Daoy (cell line): Measurements from ENCODE around the gene ZNF768. TPM values are rescaled to one million over a fixed set of nuclear protein-coding genes. Genes with fewer than 3 reads are reported as not detected.
A peak's percentile ranks its signal among the peaks of the same experiment; 100 is the strongest.
"Not testable (repeated sequence)": the region's sequence is repeated elsewhere in the genome, so short reads cannot be mapped to it uniquely, and the experiment has no call there.

Experiments used
- DNase-seq: peaks from one replicate; pipeline ENCODE4 v3.0.0-alpha.2; 2015; ENCODE audit warnings: low read depth
- total RNA-seq: library from RNA; depleted of rRNA; stranded (reverse); fragments of >200 nt; shearing (Covaris generic); gene quantifications from 2 replicates; pipeline ENCODE4 v1.2.3, GENCODE V29; 2014

ZNF768 gene
- total RNA-seq, 1 experiment from 2014 or later: 19.2 TPM

DNA sequence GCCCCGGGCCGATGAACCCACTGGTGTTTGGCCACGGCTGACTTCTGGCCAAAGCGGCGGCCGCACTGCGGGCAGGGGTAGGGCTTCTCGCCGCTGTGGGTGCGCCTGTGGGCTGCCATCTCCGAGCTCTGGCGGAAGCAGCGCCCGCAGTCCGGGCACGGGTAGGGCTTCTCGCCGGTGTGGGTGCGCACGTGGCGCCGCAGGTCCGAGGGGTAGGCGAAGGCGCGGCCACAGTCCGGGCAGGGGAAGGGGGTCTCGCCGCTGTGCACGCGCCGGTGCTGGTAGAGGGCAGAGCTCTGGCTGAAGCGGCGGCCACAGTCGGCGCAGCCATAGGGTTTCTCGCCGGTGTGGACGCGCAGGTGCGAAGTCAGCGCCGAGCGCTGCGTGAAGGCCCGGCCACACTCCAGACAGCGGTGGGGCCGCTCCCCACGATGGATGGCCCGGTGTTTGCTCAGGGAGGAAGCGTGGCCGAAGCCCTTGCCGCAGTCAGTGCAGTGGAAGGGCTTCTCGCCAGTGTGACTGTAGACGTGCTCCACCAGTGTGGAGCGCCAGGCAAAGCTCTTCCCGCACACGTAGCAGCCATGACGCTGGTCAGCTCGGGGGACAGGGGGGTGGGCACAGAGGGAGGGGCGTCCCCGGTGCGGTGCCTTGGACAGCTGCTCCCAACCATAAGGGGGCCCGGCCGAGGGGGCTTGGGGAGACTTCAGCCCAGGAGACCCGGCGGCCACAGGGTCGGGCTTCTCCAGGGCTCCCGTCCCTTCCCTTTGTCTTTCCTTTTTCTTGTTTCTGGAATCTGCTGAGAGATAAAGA, 29.2 kb upstream of the ZNF768 start:
- no peak for DNase-seq

DNA sequence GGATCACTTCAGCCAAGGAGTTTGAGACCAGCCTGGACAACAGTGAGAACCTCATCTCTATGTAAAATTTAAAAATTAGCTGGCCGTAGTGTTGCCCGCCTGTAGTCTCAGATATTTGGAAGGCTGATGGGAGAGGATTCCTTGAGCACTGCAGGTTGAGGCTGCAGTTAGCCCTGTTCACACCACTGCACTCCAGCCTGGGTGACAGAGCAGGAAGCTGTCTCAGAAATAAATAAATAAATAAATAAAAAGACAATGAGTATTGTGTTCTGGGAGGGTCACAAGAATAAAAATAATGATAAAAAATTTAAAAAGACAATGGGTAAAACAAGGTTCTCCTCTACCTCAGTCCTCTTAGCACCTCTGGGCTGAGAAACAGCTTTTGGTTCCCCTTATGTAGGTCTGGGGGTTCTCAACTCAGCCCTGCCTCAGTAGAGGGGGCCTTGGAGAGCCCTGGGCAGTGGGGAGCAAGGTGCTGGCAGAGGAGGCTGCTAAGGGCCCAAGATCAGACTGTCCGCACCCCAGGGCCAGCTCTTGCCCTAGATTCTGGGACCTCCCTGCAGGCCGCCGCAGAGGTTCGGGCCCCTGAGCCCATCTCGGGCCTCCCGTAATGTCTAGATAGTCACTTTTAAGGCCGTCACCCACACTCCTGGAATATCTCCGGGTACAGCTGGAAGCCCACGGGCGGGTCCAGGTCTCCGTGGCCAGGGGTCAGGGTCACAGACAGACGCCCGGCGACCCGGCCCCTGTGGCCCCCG, 28.4 kb upstream of the ZNF768 start:
- DNase-seq: no peak

DNA sequence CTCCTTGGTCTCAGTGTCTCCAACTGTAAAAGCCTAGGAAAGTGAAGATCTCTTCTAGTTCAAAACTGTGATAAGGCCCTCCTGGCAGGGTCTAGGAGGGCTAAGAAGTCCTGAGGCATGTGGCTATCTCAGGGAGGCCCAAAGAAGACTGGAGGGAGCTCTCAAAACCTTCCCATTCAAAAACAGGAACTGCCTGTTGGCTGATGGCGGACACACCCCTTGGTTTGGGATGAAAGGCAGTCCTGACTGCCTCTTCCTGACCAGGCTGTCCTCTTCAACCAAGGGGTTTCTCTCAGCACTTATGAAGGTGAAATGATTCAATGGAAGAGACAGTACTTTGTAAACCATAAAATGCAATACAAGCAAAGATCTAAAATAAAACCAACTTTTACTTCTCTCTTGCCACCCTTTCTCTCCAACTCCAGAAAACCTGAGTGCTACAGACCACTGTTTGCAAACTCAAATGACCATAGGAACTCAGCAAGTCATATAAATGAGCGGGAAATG, 27.1 kb upstream of the ZNF768 start:
- no peak for DNase-seq

DNA sequence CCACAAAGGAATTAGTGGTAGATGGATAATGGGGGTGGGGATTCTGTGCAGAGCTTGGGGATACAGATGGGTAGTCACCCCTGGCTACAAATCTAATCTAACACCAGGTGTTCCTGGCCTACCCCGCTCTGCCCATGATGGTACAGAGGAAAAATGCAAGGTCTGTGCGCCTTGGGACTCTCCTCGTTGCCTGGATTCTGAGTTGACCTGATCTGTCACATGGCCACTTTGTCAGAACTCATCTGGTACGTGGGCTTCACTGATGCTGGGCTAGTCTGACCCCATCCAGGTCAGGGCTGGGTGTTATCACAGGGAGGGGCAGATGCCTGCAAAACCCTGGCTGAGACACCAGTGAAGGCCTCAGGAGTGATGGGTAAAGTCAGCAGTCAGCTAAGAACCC, 26.6 kb upstream of the ZNF768 start:
- no peak for DNase-seq

DNA sequence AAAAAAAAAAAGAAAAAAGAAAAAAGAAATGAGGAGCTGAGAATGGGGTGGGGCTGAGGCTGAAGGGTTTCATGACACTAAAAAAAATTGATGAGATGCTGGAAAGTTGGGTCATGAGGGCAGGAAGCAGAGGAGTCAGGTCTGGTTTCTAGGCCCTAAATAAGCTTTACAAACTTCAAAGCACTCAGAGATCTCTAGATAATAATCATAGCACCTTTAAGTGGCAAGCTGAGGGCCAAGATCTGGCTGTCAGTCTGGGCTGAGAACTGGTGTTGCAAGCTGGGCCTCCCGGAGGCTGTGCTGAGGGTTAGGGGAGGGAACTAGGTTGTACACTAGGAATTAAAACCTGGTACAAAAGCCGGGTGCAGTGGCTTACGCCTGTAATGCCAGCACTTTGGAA, 25.4 kb upstream of the ZNF768 start:
- DNase-seq: no peak

DNA sequence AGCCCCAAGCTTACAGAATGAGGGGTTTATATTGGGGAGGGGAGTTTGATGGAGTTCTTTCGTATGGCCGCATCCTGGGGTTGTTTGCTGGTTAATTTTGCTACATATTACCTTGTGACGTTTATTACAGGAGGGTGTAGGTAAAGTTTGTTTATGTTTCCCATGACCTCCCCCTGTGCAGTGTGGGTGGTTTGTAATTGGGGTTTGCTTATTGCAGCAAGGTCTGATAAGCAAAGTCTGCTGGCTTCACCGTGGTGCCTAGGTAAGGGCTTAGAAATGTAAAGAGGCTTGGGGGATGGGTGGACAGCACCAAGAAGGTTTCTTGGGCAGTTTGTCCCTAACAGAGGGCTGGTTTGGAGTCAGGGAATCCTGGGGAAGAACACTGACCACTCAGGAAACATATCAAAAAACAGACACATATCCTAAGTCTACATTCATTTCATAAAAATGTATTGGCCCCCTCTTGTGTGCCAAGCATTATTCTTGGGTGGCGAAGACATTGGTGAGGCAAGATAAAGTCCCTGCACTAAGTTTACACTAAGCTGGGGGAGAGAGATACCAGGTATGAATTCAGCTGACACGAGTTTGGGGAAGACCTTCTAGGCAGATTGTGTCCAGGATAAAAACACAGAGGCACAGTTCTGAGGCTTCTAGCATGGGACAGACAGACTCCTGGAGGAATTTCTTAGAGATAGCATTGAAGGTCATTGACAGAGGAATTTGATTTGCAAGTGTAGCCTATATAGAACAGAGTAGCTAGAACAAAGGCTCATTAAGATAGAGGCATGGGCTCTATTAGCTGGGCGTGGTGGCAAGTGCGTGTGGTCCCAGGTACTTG, 22.3 kb upstream of the ZNF768 start:
- no peak for DNase-seq

DNA sequence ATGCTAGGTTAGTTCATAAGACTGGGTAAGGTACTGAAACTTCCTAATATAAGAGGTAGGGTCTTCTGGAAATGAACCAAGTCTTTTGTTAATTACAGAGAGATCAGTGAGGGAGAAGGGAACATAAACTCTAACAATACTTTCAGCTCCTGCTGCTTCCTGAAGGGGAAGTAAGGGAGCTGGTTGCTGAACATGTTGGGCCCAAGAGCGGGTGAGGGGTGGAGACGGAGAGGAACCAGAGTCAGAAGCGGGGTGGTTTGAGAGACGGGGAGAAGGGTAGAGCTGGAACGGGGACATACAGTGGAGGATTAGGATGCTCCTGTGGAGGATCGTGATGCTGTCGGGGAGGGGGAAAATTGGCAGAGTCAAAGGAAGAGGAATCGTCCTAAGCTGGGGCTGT, 19.7 kb upstream of the ZNF768 start:
- no peak for DNase-seq

DNA sequence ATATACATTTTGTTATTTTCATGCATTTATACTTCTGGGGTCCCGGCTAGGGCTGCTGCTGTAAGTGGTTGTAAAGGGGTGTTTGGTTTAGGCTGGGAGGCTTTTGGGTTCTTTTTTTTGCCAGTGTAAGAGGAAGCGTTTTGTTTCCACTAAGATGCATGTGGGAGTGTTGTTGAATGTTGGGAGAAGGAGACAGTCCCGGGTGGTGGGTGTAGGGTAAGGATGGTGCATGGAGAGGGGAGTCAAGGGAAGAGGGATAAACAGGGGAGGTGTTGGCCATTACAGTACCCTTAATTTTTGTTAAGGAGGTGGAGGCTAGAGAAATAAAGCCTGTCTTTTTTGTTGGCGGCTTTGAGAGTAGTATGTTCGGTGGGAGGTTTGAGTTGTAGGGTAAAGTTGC, 16.7 kb upstream of the ZNF768 start:
- DNase-seq: no peak

DNA sequence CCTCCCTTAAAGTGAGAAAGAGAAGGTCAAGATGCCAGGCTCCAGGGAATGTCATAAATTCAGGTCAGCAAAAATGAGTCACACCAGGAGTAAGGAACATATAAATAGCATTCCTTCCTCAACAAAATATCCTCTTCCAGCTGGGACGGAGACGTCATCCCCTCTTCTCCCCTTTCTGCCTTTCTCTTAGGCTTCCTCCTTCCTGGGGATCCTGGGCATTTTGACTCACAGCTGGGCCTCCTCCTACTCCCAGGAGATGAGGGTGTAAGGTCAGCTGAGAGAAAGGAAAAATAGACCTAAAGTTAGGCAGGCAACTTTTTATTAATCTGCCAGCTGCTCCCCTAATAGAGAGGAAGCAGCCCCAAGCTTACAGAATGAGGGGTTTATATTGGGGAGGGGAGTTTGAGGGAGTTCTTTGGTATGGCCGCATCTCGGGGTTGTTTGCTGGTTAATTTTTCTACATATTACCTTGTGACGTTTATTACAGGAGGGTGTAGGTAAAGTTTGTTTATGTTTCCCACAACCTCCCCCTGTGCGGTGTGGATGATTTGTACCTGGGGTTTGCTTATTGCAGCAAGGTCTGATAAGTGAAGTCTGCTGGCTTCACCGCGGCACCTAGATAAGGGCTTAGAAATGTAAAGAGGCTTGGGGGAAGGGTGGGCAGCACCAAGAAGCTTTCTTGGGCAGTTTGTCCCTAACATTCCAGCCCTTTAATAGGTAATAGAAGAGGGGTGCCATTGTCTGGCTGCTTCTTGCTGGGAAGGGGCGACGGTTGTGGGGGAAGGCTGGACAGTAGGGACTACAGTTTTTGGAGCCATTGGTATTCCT, 15.3 kb upstream of the ZNF768 start:
- DNase-seq: peak; percentile 46

DNA sequence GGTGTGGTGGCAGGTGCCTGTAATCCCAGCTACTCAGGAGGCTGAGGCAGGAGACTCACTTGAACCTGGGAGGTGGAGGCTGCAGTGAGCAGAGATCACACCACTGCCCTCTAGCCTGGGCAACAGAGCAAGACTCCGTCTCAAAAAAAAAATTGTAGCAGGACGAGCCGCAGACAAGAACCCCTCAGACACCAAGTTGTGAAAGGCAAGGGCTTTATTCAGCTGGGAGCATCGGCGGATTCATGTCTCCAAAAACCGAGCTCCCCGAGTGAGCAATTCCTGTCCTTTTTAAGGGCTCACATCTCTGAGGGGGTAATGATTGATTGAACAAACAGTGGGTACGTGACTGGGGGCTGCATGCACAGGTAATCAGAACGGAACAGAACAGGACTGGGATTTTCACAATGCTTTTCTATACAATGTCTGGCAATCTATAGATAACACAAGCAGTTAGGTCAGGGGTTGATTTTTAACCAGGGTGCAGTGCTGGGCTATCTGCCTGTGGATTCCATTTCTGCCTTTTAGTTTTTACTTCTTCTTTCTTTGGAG, 14.6 kb upstream of the ZNF768 start:
- not testable (repeated sequence) for DNase-seq

DNA sequence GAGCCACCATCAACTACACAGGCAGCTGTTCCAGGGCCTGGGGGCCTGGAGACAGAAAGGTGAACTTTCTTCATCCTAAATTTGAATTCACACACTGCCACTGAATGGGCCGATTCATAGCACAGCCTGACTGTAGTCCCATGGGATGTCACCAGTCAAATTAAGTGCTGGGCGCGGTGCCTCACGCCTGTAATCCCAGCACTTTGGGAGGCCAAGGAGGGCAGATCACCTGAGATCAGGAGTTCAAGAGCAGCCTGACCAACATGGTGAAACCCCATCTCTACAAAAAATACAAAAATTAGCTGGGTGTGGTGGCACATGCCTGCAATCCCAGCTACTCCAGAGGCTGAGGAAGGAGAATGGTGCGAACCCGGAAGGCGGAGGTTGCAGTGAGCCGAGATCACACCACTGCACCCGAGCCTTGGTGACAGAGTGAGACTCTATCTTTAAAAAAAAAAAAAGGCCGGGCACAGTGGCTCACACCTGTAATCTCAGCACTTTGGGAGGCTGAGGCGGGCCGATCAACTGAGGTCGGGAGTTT, 13.7 kb upstream of the ZNF768 start:
- DNase-seq: not testable (repeated sequence)

DNA sequence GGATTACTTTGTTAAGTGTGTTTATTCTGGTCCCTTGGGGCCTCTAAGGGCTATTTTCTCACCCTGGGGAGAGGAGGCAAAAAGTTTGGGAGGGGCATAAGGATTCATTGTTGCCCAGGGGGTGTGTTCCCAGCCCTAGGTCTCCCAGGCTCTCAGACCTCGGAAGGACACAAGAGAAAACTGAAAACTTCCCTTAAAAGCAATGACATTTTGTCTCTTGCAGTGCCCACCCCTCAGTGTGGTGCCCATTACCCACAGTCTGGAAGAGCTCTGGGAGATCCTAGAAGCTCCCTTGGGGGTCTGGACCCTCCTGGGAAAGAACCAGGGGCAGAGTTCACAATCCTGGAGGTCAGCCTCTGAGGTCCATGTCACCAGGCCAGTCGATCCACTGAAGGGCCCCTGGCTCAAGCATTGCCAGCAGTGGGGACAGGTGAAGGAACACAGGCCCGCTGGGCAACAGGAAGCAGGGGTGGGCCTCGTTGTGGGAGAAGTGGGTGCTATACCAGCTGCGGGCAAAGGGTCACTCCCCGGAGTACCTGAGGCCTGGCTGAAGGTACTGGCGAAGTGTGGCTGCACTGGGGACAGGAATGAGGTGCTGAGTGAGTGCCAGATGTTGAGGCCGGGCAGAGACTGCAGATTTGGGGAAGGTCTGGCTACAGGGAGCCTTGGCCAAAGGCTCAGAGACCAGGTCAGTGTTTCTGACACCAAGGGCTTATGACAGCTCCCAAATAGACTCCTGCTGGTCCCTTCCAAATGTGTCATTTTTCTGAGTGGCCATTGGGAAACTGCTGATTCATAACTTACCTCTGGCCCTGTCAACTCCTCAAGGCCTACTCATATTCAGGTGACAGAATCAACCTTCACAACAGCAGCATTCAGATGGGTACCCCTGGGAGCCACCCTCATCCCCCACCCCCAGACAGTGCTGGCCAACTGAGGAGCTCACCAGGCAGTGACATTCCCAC, 12.9 kb upstream of the ZNF768 start:
- no peak for DNase-seq

DNA sequence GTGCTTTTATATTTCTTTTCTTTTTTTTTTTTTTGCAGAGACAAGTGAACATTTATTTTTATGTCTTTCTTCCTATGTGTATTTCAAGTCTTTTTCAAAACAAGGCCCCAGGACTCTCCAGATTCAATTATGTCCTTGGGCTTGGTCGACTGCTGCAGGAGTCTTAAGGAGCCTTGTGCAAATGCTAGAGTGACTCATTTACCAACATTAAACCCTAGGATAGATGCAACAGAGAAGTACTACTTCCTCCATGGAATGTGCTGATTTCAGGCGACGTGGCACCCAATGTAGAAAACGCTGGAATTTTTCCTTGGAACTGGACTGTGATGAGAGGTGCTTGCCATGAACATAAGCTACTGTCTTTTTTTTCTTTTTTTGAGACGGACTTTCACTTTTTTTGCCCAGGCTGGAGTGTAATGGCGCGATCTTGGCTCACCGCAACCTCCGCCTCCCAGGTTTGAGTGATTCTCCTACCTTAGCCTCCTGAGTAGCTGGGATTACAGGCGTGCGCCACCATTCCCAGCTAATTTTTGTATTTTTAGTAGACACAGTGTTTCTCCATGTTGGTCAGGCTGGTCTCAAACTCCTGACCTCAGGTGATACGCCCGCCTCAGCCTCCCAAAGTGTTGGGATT, 10.1 kb upstream of the ZNF768 start:
- not testable (repeated sequence) for DNase-seq

DNA sequence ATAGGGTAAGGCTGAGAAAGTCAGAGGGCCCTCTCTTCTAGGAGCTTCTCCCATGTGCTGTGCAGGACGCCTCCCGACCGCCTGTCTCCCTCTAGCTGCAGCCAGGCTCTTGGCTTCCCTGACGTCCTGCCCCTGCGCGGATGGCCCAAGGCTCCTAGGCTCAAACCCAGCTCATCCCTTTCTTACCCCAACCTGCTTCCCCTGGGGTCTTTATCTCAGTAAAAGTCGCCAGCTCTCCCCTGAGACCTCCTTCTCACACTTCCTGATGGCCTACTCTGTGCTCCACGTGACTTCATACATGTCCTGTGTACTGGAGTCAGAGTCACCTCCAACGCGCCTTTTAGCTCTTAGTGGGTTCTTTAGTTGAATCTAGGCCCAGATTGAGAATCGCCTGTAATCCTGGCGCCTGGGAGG, 9.4 kb upstream of the ZNF768 start:
- DNase-seq: peak; percentile 57

DNA sequence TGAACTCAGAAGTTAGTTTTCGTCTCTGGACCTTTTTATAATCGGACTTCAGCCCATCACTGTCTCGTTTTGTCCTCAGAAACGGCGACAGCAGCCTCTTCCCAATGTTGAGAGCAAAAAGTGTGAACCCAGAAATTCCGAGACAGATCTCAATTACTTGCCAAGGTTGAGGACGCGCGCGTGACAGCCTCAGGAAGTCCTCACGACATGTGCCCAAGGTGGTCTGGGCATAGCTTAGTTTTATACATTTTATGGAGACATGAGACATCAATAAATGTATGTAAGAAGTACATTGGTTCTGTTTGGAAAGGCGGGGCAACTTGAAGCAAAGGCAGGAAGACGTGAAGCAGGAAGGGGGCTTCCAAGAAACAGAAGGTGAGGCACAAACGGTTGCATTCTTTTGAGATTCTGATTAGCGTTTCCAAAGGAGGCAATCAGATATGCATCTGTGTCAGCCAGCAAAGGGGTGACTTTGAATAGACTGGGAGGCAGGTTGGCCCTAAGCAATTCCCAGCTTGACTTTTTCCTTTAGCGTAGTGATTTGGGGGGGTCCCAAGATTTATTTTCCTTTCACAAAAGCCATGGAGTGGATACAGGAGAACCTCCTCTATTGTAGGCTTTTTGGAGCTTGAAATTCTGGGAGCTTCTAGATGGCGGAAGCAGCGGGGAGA, 8.9 kb upstream of the ZNF768 start:
- peak; percentile 31 for DNase-seq

DNA sequence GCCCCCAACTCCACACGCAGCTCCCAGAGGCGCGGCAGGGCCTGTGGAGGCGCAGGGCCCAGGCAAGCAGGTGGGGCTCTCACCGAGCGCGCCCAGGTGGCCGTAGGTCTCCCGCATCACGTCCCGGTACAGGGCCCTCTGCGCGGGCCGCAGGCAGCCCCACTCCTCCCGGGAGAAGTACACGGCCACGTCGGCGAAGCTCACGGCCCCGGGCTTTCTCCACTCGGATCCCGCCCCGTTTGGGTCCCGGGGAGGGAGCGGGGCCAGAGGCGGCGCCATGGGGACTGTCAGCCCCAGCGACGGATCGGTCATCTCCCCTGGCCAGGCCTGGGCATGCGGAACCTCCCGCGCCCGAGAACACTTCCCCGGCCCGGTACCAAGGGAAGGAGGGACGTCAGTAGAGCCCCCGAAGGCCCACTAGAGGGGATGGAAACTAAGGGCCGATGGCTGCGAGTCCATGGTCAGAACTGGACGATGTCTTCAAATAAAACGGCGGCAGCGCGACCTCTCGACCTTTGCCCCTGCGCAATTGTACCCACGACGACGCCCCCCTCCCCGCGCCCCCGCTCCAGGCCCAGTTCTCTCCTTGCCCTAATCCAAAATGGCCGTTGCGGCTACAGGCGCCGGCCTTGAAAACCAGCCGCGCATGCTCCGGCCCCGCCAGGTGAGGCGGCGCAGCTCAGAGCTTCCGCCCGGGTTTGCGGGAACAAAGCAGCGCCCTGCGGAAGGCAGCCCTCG, 8.2 kb upstream of the ZNF768 start, which contains the start of gene ZNF747:
Gene ZNF747 (minus strand): TSS at position 491 of the 738 bp plus-strand sequence. CDS start 179 bp downstream, at position 312.
- peak; percentile 86 for DNase-seq

DNA sequence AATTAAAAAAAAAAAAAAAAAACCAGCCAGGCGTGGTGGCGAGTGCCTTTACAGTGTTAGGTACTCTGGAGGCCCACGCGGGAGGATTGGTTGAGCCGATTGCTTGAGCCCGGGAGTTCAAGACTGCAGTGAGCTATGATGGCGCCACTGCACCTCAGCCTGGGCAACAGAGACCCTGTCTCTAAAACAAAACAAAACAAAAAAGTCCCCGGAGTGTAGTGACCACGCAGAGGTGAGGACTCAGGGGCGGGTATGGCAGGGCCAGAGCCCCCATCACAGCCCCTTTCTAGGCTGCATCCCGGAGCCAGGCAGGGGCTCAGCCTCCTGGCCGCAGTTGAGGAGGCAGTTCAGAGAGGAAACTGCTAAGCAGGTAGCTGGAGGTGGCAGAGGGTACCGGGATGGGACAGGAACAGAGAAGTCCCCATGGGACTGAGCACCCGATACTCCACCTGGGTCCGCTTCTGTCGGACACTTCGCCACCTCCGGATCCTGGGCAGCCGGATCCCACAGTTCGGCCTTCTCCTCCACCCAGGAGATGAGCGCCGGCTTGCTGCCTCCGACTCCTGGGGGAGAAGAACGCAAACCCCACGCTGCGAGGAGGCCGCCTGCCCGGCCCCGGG, 7.5 kb upstream of the ZNF768 start:
- DNase-seq: no peak
